ENCODE measurements around the gene TBC1D9B. TPM values are rescaled to one million over a fixed set of nuclear protein-coding genes. Genes with fewer than 3 reads are reported as not detected.

The TBC1D9B gene
- total RNA-seq, 4 donors from 2014 or later, result 97.5 to 177 (median 116) TPM

DNA sequence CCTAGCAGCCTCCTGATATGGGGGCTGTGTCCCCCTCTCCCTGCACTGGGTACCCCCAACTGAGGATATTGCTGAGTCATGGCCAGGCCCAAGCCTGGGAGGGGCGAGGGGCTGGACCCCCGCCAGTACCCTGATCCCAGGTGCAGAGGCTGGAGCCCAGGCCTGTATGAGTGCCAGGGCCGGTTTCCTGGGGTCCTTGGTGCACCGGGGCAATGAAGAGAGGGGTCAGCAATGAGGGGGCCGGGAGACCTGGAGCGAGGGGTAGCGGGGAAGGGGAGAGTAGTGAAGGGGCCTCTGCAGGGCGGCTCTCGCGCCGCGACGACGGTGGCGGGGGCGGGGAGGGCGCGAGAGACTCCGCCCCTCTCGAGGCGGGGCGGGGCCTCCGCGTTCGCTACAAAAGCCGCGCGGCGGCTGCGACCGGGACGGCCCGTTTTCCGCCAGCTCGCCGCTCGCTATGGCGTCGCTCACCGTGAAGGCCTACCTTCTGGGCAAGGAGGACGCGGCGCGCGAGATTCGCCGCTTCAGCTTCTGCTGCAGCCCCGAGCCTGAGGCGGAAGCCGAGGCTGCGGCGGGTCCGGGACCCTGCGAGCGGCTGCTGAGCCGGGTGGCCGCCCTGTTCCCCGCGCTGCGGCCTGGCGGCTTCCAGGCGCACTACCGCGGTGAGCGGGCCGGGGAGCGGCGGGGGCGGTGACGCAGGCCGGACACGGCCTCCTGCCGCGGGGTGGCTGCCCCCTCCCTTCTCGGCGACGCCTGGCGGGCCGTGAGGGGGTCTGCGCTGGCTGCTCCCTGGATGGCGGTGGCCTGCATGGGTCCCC is 87.0 kb downstream of the TBC1D9B start, which contains the start of gene SQSTM1:
TSS of gene SQSTM1 (plus strand) at position 423 of the 815 bp plus-strand sequence. CDS start at position 455, 32 bp downstream.
- DNase-seq (ENCODE audit: low spot score in 2 of 2), result peak in 1 of 2 donors; percentile 87
- Histone ChIP-seq H3K9me3 (no peaks in the 10 kb centered on the region), H3K27me3 (no peaks in the 10 kb centered on the region), H3K36me3 (peaks cover 31% of the 10 kb centered on the region), H3K4me3 (peak within 1 kb of the TSS; percentile 98), H3K4me1 (peaks cover 78% of the 10 kb centered on the region), H3K27ac (peak within 1 kb of the TSS; percentile 99)
- WGBS, result 0% methylated on average over 1 of the region's 81 CpGs
- TF ChIP-seq CTCF (IDR thresholded peaks at IDR 0.05) (no peak), POLR2A (IDR thresholded peaks at IDR 0.05) (peak; percentile 97 to 99), EP300 (IDR thresholded peaks at IDR 0.05) (no peak), POLR2AphosphoS5 (IDR thresholded peaks at IDR 0.05) (peak; percentile 97 to 98 (median 97))

DNA sequence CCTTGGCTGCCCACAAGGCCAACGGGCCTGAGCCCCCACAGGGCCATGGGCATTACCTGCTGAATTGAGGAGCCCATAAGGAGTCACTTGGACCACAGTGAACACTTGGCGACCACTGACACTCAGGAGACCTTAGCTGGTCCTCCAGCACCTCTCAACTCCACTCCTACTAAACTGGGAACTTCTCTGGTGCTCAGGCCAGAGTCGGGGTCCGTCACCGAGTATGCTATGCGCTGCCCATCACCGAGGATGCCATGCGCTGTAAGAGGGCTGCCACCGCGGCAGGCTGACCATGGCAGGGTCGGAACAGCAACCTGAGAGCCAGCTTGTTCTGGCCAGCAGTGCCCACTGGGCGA is 87.6 kb downstream of the TBC1D9B start:
- Histone ChIP-seq H3K9me3 (no peaks in the 10 kb centered on the region), H3K27me3 (no peaks in the 10 kb centered on the region), H3K27ac (peak overlapping the region; percentile 99), H3K4me1 (peaks cover 72% of the 10 kb centered on the region), H3K36me3 (peaks cover 25% of the 10 kb centered on the region), H3K4me3 (peak overlapping the region; percentile 98)
- TF ChIP-seq POLR2AphosphoS5 (IDR thresholded peaks at IDR 0.05) (peak in 1 of 3 donors; percentile 8), EP300 (IDR thresholded peaks at IDR 0.05) (no peak)
- 0% methylated on average over 2 of the region's 12 CpGs for WGBS
- no peak for DNase-seq (ENCODE audit: low spot score in 2 of 2)

DNA sequence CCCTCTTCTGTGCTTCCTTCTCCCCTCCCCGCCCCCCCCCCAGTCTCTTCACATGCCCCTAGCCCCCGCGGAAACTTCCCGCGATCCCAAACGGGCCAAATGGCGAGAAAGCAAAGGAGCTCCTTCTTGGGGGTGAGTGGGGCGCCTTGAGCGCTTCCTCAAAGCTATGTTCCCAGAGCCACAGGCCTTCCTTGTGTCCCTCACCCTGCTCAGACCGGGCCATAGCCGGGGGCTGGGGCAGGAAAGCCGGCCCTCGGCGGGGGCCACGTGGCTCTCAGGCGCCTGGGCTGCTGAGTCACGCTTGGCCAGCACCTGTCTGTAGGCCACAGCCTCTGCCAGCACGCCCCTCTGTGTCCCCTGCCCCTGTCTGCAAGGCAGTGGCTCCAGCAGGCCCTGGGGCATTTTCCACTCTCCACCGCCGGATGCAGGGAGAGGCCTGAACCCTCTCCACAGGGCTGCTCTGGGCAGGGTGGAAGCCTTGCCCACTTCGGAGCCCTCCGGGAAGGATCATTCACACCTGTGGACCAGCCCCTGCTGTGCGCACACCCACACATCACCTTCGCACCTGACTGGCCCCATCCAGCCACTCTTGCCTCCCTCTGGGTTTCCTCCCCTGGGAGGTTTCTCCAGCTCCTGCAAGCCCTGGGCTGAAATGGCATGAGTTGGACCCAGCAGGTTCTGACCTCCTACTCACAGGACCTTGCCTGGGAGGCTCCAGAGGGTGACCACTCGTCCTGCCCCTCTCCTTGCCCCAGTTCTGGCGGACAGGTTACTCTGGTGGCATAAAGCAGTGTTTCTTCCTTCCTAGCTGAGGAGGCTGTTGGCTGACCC is 88.2 kb downstream of the TBC1D9B start:
- DNase-seq (ENCODE audit: low spot score in 2 of 2), result no peak
- no CpG with 5 or more reads among the region's 26 CpGs for WGBS
- H3K27ac ChIP-seq, result peak overlapping the region; percentile 99

DNA sequence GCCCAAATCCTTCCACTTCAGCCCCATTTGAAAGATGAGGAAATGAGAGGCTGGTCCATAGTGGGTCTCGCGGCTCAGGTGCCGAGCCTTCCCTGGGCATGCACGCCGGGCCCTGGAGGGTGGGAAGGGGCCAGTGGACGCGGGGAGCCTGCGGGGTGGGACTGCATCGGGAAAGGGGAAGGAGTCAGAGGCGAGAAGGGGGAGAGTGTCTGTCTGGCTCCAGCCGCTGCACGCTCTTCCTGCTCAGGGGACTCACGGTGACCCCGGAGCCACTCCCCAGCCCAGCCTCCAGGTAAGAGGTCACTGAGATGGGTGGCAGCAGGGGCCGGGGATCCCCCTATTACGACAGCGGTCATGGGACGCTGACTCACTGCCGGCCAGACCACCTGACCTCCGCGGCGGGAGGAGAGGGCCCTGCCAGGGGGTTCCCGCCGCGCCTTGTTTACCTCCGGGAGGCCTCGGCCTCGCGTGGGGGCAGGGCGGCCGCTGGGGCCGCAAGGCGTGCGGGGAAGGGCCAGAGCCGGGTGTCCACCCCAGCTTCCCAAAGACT is 88.9 kb downstream of the TBC1D9B start:
- Histone ChIP-seq H3K27me3 (no peaks in the 10 kb centered on the region), H3K36me3 (peaks cover 15% of the 10 kb centered on the region), H3K4me1 (peaks cover 59% of the 10 kb centered on the region), H3K4me3 (peak overlapping the region; percentile 98), H3K27ac (peak overlapping the region; percentile 99), H3K9me3 (no peaks in the 10 kb centered on the region)
- peak; percentile 97 for DNase-seq (ENCODE audit: low spot score in 2 of 2)
- WGBS, result 0% methylated on average over 2 of the region's 35 CpGs
- TF ChIP-seq POLR2AphosphoS5 (IDR thresholded peaks at IDR 0.05), result peak; percentile 87 to 98 (median 89)
- TF ChIP-seq EP300 (IDR thresholded peaks at IDR 0.05), result peak; percentile 55
- TF ChIP-seq POLR2A (IDR thresholded peaks at IDR 0.05), result no peak

More for the DNA sequence above, 88.2 kb downstream of the TBC1D9B start:
- H3K4me3 ChIP-seq, result peak overlapping the region; percentile 98
- peaks cover 21% of the 10 kb centered on the region for H3K36me3 ChIP-seq
- no peaks in the 10 kb centered on the region for H3K27me3 ChIP-seq
- TF ChIP-seq POLR2A (IDR thresholded peaks at IDR 0.05) (no peak), EP300 (IDR thresholded peaks at IDR 0.05) (no peak)
- H3K9me3 ChIP-seq, result no peaks in the 10 kb centered on the region
- peaks cover 66% of the 10 kb centered on the region for H3K4me1 ChIP-seq

DNA sequence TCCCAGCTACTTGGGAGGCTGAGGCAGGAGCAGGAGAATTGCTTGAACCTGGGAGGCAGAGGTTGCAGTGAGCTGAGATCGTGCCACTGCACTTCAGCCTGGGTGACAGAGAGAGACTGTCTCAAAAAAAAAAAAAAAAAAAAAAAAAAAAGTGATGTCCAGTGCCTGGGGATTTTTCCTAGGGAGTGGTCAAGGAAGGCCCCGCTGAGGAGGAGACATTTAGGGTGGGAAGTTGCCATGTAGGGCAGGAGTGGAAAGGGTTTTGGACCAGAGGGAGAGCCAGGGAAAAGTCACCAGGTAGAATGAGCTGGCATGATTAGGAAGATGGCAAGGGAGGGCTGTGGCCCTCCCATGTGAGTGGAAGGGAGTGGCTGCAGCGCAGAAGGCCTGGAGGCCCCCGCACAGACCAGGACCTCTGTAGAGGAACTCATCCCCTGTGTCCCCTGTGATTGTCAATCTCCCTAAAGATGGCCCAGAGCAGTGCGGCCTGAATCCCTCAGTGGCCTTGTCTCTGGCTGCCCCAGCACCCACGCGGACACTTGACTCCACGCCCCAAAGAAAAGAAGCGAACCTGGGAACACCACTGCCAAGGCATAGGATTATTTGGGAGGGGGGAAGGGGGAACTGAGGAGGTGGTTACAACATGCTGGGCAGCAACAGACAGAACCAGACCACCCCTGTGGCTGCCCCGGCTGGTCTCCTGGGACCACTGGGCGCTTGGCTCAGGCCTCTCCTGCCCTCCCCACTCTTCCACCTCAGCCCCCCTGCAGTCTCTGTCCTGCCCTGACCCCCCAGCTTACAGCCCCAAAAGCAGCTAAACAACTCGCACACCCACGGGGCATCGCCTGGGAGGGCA is 89.6 kb downstream of the TBC1D9B start:
- Histone ChIP-seq H3K4me1 (peaks cover 54% of the 10 kb centered on the region), H3K4me3 (peak overlapping the region; percentile 98), H3K27ac (peak overlapping the region; percentile 99), H3K9me3 (no peaks in the 10 kb centered on the region), H3K27me3 (no peaks in the 10 kb centered on the region), H3K36me3 (peaks cover 10% of the 10 kb centered on the region)
- DNase-seq (ENCODE audit: low spot score in 2 of 2), result no peak
- 58% methylated on average over 8 of the region's 14 CpGs for WGBS
- TF ChIP-seq POLR2A (IDR thresholded peaks at IDR 0.05) (no peak), CTCF (IDR thresholded peaks at IDR 0.05) (no peak), POLR2AphosphoS5 (IDR thresholded peaks at IDR 0.05) (no peak), EP300 (IDR thresholded peaks at IDR 0.05) (no peak)

GRCh38 chr5:179817470-179817840 is 90.2 kb downstream of the TBC1D9B start:
- TF ChIP-seq POLR2A (IDR thresholded peaks at IDR 0.05), result no peak
- no peak for TF ChIP-seq CTCF (IDR thresholded peaks at IDR 0.05)
- no peak for TF ChIP-seq POLR2AphosphoS5 (IDR thresholded peaks at IDR 0.05)
- no peak for TF ChIP-seq EP300 (IDR thresholded peaks at IDR 0.05)
- Histone ChIP-seq H3K27ac (peak overlapping the region; percentile 14), H3K9me3 (no peaks in the 10 kb centered on the region), H3K4me3 (peak overlapping the region; percentile 53), H3K36me3 (peaks cover 4% of the 10 kb centered on the region), H3K27me3 (no peaks in the 10 kb centered on the region), H3K4me1 (peaks cover 47% of the 10 kb centered on the region)
- no peak for DNase-seq (ENCODE audit: low spot score in 2 of 2)
- WGBS, result 76% methylated on average over 8 of the region's 8 CpGs
